ENCODE data around the gene PCDH9. TPM values are rescaled to one million over a fixed set of nuclear protein-coding genes. Genes with fewer than 3 reads are reported as not detected.
A peak's percentile ranks its signal among the peaks of the same experiment; 100 is the strongest.
"Not testable (repeated sequence)": the region's sequence is repeated elsewhere in the genome, so short reads cannot be mapped to it uniquely, and the experiment has no call there.

Gene PCDH9
- total RNA-seq, 1 donor from 2014 or later, result 0.40 TPM

- no peak for DNase-seq (ENCODE audit: low read depth)
- no peak overlapping the region for H3K4me3 ChIP-seq (ENCODE audit: low read depth, low read length)
- TF ChIP-seq CTCF (conservative IDR thresholded peaks at IDR 0.05; ENCODE audit: low read depth, low read length), result no peak
These were observed 957.1 kb downstream of the PCDH9 start for GRCh38 chr13:66273011-66273410.

- DNase-seq (ENCODE audit: low read depth), result no peak
- TF ChIP-seq CTCF (conservative IDR thresholded peaks at IDR 0.05; ENCODE audit: low read depth, low read length), result no peak
- H3K4me3 ChIP-seq (ENCODE audit: low read depth, low read length), result no peak overlapping the region
These were observed 963.4 kb downstream of the PCDH9 start for GRCh38 chr13:66266761-66267160.

- DNase-seq (ENCODE audit: low read depth), result no peak
- no peak overlapping the region for H3K4me3 ChIP-seq (ENCODE audit: low read depth, low read length)
- no peak for TF ChIP-seq CTCF (conservative IDR thresholded peaks at IDR 0.05; ENCODE audit: low read depth, low read length)
These were observed 963.8 kb downstream of the PCDH9 start for GRCh38 chr13:66266348-66266747.

- no peak overlapping the region for H3K4me3 ChIP-seq (ENCODE audit: low read depth, low read length)
- peak; percentile 10 for TF ChIP-seq CTCF (conservative IDR thresholded peaks at IDR 0.05; ENCODE audit: low read depth, low read length)
- DNase-seq (ENCODE audit: low read depth), result peak; percentile 10
These were observed 964.8 kb downstream of the PCDH9 start for GRCh38 chr13:66265371-66265770.

GRCh38 chr13:66264971-66265370 is 965.2 kb downstream of the PCDH9 start:
- no peak overlapping the region for H3K4me3 ChIP-seq (ENCODE audit: low read depth, low read length)
- DNase-seq (ENCODE audit: low read depth), result peak; percentile 40
- TF ChIP-seq CTCF (conservative IDR thresholded peaks at IDR 0.05; ENCODE audit: low read depth, low read length), result no peak

- no peak for TF ChIP-seq CTCF (conservative IDR thresholded peaks at IDR 0.05; ENCODE audit: low read depth, low read length)
- H3K4me3 ChIP-seq (ENCODE audit: low read depth, low read length), result no peak overlapping the region
- no peak for DNase-seq (ENCODE audit: low read depth)
These were observed 967.8 kb downstream of the PCDH9 start for GRCh38 chr13:66262330-66262729.

- not testable (repeated sequence) for H3K4me3 ChIP-seq (ENCODE audit: low read depth, low read length); DNase-seq (ENCODE audit: low read depth)
These were observed 970.7 kb downstream of the PCDH9 start for GRCh38 chr13:66259426-66259825.

Measured in epithelial cell of proximal tubule (primary cell).